Tibial nerve (tissue), 4 donors: ENCODE measurements around the gene HID1. TPM values are rescaled to one million over a fixed set of nuclear protein-coding genes. Genes with fewer than 3 reads are reported as not detected.

Experiments used
- DNase-seq, 2 donors: peaks; one replicate each; pipeline ENCODE4 v3.0.0-alpha.2; 2019; ENCODE audit warnings: low spot score in 2 of 2
- H3K27ac ChIP-seq, 4 donors: fragments of 200-600 bp; sonication (generic) in 3 of 4; one replicate each; pipeline ENCODE4 v1.5.1; 2017 to 2019; ENCODE audit warnings: mild to moderate bottlenecking in 1 of 4
- H3K27me3 ChIP-seq, 2 donors: fragments of 200-600 bp; sonication (generic) in 1 of 2; one replicate each; pipeline versions ENCODE4 v1.5.1 to v1.6.0; 2017 to 2019
- H3K36me3 ChIP-seq, 3 donors: fragments of 200-600 bp; sonication (generic); one replicate each; pipeline ENCODE4 v1.5.1; 2018 to 2019
- H3K4me1 ChIP-seq, 4 donors: fragments of 200-600 bp; sonication (generic) in 3 of 4; one replicate each; pipeline ENCODE4 v1.5.1; 2017 to 2019
- H3K4me3 ChIP-seq, 4 donors: fragments of 200-600 bp; sonication (generic) in 3 of 4; one replicate each; pipeline ENCODE4 v1.5.1; 2017 to 2019; ENCODE audit warnings: mild to moderate bottlenecking in 1 of 4, moderate library complexity in 1 of 4
- H3K9me3 ChIP-seq, 4 donors: fragments of 200-600 bp; sonication (generic) in 3 of 4; one replicate each; pipeline ENCODE4 v1.5.1; 2017 to 2019
- CTCF ChIP-seq, 5 experiments: fragments of 200-600 bp in 3 of 5; fragments of 450-650 bp in 2 of 5; sonication (generic) in 3 of 5; IDR thresholded peaks; one replicate each; pipeline ENCODE4 v1.5.1; 2016 to 2019; ENCODE audit warnings: antibody characterized with exemption in 5 of 5, mild to moderate bottlenecking in 3 of 5, moderate library complexity in 2 of 5
- EP300 ChIP-seq, 2 donors: sonication (generic); formaldehyde crosslinking; IDR thresholded peaks; one replicate each; pipeline ENCODE4 v1.6.1; 2017; ENCODE audit warnings: antibody characterized with exemption in 2 of 2, mild to moderate bottlenecking in 1 of 2
- POLR2A ChIP-seq, 2 donors: fragments of 450-650 bp; IDR thresholded peaks; one replicate each; pipeline ENCODE4 v1.6.1; 2017; ENCODE audit warnings: antibody characterized with exemption in 2 of 2, mild to moderate bottlenecking in 2 of 2, moderate library complexity in 2 of 2
- WGBS, 2 donors: methylation state at CpG; one replicate each; pipeline ENCODE4 v1.1.5; 2018; 5-methylcytosine and 5-hydroxymethylcytosine counted together
- total RNA-seq, 4 donors: library from RNA; depleted of rRNA; stranded (reverse); fragments of >200 nt; gene quantifications; one replicate each; pipeline ENCODE4 v1.1.0, GENCODE V29; 2016

The HID1 gene
- total RNA-seq, 4 donors from 2014 or later: 5.7 to 11.6 (median 8.9) TPM

- TF ChIP-seq EP300 (IDR thresholded peaks at IDR 0.05) (no peak), CTCF (IDR thresholded peaks at IDR 0.05) (no peak), POLR2A (IDR thresholded peaks at IDR 0.05) (no peak)
- no peaks in the 10 kb centered on the region for H3K36me3 ChIP-seq
- peaks cover 0 to 96% of the 10 kb centered on the region in 2 donors for H3K27me3 ChIP-seq
- peaks cover 0 to 51% (median 21%) of the 10 kb centered on the region in 4 donors for H3K4me1 ChIP-seq
- no peak for DNase-seq
- no peak overlapping the region for H3K4me3 ChIP-seq
- 23 to 34% methylated on average over 17 to 19 of the region's 19 CpGs for WGBS, 2 donors
- H3K27ac ChIP-seq: no peak overlapping the region
- no peaks in the 10 kb centered on the region for H3K9me3 ChIP-seq
These were observed 51.4 kb downstream of the HID1 start for GRCh38 chr17:74921026-74921681.

GRCh38 chr17:74920642-74921025 is 51.9 kb downstream of the HID1 start:
- TF ChIP-seq CTCF (IDR thresholded peaks at IDR 0.05) (no peak), POLR2A (IDR thresholded peaks at IDR 0.05) (no peak), EP300 (IDR thresholded peaks at IDR 0.05) (no peak)
- H3K27me3 ChIP-seq: peaks cover 0 to 96% of the 10 kb centered on the region in 2 donors
- 46 to 62% methylated on average over 6 of the region's 6 CpGs for WGBS, 2 donors

DNA sequence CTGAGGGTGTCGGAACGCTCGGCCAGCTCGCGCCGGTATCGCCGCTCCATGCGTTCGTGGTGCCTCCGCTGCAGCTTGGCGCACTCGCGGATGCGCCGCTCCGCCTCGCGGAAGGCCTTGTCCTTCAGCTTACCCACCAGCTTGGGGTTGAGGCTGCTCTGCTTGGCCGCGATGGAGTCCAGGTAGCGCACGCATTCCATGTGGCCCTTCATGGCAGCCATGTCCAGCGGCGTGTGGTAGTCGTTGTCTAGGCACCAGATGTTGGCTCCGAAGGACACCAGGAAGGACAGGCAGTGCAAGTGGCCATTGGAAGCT is 52.3 kb downstream of the HID1 start:
- Histone ChIP-seq H3K9me3 (no peaks in the 10 kb centered on the region), H3K36me3 (no peaks in the 10 kb centered on the region), H3K27ac (no peak overlapping the region), H3K4me3 (no peak overlapping the region), H3K27me3 (peaks cover 0 to 94% of the 10 kb centered on the region in 2 donors), H3K4me1 (peaks cover 0 to 51% (median 21%) of the 10 kb centered on the region in 4 donors)
- WGBS, 2 donors: 75 to 90% methylated on average over 22 to 27 of the region's 27 CpGs
- DNase-seq: no peak
- TF ChIP-seq POLR2A (IDR thresholded peaks at IDR 0.05) (no peak), CTCF (IDR thresholded peaks at IDR 0.05) (no peak), EP300 (IDR thresholded peaks at IDR 0.05) (no peak)

More at GRCh38 chr17:74920642-74921025, 51.9 kb downstream of the HID1 start:
- Histone ChIP-seq H3K36me3 (no peaks in the 10 kb centered on the region), H3K9me3 (no peaks in the 10 kb centered on the region), H3K4me3 (no peak overlapping the region), H3K27ac (no peak overlapping the region), H3K4me1 (peaks cover 0 to 51% (median 21%) of the 10 kb centered on the region in 4 donors)
- DNase-seq: no peak

GRCh38 chr17:74919440-74920305 is 52.9 kb downstream of the HID1 start:
- Histone ChIP-seq H3K9me3 (no peaks in the 10 kb centered on the region), H3K4me1 (peaks cover 0 to 49% (median 20%) of the 10 kb centered on the region in 4 donors), H3K27ac (no peak overlapping the region), H3K4me3 (no peak overlapping the region), H3K27me3 (peaks cover 0 to 93% of the 10 kb centered on the region in 2 donors), H3K36me3 (no peaks in the 10 kb centered on the region)
- TF ChIP-seq CTCF (IDR thresholded peaks at IDR 0.05) (no peak), EP300 (IDR thresholded peaks at IDR 0.05) (no peak), POLR2A (IDR thresholded peaks at IDR 0.05) (no peak)
- no peak for DNase-seq
- 68 to 87% methylated on average over 37 to 48 of the region's 67 CpGs for WGBS, 2 donors

- H3K27me3 ChIP-seq: peaks cover 0 to 85% of the 10 kb centered on the region in 2 donors
- peaks cover 0 to 42% (median 16%) of the 10 kb centered on the region in 4 donors for H3K4me1 ChIP-seq
- no peak for DNase-seq
- no peaks in the 10 kb centered on the region for H3K9me3 ChIP-seq
- no peak overlapping the region for H3K4me3 ChIP-seq
- TF ChIP-seq CTCF (IDR thresholded peaks at IDR 0.05): no peak
- no peak for TF ChIP-seq EP300 (IDR thresholded peaks at IDR 0.05)
- TF ChIP-seq POLR2A (IDR thresholded peaks at IDR 0.05): no peak
- H3K27ac ChIP-seq: no peak overlapping the region
- WGBS, 2 donors: 82 to 94% methylated on average over 5 of the region's 5 CpGs
- H3K36me3 ChIP-seq: no peaks in the 10 kb centered on the region
These were observed 53.7 kb downstream of the HID1 start for GRCh38 chr17:74918906-74919305.
